SK-N-SH treated with all-trans-retinoic acid at 6 μM for 48 hours (cell line): Measurements from ENCODE around the gene GUK1.

Experiments used
- ARNTL ChIP-seq: fragments of 450-650 bp; formaldehyde crosslinking; IDR thresholded peaks from 2 replicates; pipeline ENCODE4 v1.5.0; 2020; ENCODE audit warnings: low read depth, mild to moderate bottlenecking, moderate library complexity, borderline replicate concordance
- OSR1 ChIP-seq: fragments of 250-450 bp; sonication (Bioruptor Pico); IDR thresholded peaks from 2 replicates; pipeline ENCODE4 v1.8.0; 2022; ENCODE audit warnings: moderate library complexity, mild to moderate bottlenecking, inconsistent platforms
- SNAI2 ChIP-seq: fragments of 250-450 bp; sonication (Bioruptor Pico); IDR thresholded peaks from 2 replicates; pipeline ENCODE4 v1.5.0; 2020; ENCODE audit warnings: mild to moderate bottlenecking, moderate library complexity
- ZFP30 ChIP-seq: fragments of 450-650 bp; formaldehyde crosslinking; IDR thresholded peaks from 2 replicates; pipeline ENCODE4 v1.5.0; 2022; ENCODE audit warnings: mild to moderate bottlenecking, moderate library complexity

GRCh38 chr1:228105996-228106799 is 33.9 kb upstream of the GUK1 start:
- TF ChIP-seq SNAI2 (CRISPR knock-in tag) (no peak), OSR1 (CRISPR knock-in tag) (no peak), ARNTL (no peak), ZFP30 (CRISPR knock-in tag) (no peak)
